Activated CD8-positive, alpha-beta memory T cell treated with anti-CD3 and anti-CD28 coated beads, Interleukin-2, amount 50 U/mL, for 48 hours (primary cell): ENCODE data around the gene UGT2B11.
"Not testable (repeated sequence)": the region's sequence is repeated elsewhere in the genome, so short reads cannot be mapped to it uniquely, and the experiment has no call there.

Source experiments
- DNase-seq: peaks from one replicate; pipeline ENCODE4 v3.0.0-alpha.2; 2020

The UGT2B11 gene

DNA sequence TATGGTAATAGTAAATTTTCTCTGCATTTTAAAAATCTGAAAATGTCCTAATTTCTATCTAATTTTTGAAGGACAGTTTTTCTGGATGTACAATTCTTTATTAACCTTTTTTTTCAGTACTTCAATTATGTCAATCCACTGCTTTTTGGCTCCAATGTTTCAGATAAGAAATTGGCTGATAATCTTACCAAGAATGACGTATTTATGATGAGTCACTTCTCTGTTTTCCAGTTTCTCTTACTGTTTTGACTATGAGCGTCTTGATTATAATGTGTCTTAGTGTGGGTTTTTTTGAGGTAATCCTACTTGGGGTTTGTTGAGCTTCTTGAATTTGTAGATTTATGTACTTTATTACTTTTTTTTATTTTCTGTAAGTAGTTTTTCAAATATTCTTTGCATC, 47.2 kb downstream of the UGT2B11 start:
- DNase-seq, result no peak

DNA sequence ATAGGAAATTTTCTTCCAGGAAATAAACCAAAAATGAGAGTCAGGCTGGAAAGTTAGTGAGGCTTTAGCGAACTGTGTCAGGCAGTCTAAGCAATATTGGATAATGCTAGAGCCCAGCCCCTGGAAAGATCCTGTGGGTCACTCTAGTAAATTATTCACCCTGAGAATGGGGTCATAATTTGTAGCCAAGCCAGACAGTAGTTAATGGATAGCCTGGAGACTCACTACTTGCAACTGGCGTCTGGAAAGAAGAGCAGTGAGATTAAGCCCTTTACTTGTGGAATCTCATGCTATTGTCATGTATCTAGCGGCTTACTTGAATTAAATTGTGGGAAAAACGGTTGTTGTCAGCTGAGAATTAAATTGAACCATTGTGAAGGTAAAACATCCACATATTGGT, 48.2 kb downstream of the UGT2B11 start:
- DNase-seq, result not testable (repeated sequence)

DNA sequence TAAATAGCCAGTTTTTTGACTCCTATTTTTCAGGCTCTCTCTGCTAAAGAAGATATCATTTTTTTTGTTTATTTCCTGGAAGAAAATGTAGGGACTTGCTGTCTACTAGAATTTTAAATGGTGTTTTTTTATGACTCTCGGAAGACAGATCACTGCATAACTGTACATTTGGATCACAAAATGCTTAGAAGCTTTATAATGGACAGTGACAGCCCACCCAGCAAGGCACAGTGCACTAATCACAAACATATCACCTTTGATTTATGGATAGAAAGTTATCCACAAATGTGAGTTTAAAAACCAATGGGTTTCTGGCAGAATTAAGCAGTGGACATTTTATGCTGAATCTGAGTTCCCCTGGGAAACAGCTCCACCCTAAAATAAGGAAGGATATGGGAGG, 48.8 kb downstream of the UGT2B11 start:
- not testable (repeated sequence) for DNase-seq

DNA sequence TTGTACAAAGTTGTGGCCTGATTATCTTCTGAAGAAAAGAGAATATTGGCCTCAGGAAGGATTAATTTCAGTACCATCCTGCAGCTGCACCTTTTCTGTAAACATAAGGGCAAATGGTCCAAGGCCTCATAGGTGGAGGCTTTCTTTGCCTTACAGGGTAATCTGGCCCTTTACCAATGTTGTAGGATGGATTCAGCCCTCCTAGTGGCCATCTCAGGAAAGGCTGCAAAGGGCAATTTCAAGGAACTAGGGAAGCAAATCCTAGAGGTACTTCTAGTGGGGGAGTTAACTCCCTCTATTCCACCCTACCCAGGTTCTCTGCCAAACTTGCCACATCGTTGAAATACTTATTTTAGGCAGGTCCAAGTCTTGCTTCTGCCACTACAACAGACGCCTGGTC, 57.6 kb downstream of the UGT2B11 start:
- no peak for DNase-seq

DNA sequence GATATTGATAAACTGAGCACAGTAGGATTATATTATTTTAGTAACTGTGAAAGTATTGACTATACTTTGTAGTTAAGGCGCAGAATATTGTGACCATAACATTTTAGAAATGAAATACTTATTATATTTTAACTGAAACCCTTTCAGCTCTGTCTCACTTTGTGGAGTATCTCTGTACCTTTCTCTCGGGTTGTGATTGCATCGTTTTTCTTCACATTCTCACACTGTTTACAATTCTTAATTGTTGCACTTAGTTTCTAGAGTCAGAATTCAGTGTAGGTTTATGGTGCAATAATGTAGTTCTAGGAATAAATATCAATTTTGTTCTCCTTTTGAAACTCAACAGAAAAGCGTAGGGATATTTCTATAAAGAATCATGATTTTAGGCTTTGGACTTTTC, 60.5 kb downstream of the UGT2B11 start:
- DNase-seq, result no peak
